Regular cardiac myocyte (primary cell): Measurements from ENCODE around the gene SNX19. TPM values are rescaled to one million over a fixed set of nuclear protein-coding genes. Genes with fewer than 3 reads are reported as not detected.

ENCODE experiments used
- total RNA-seq: library from RNA; depleted of rRNA; stranded (reverse); fragments of >200 nt; gene quantifications from 2 replicates; pipeline ENCODE4 v1.2.3, GENCODE V29; 2014

Gene SNX19, protein sequence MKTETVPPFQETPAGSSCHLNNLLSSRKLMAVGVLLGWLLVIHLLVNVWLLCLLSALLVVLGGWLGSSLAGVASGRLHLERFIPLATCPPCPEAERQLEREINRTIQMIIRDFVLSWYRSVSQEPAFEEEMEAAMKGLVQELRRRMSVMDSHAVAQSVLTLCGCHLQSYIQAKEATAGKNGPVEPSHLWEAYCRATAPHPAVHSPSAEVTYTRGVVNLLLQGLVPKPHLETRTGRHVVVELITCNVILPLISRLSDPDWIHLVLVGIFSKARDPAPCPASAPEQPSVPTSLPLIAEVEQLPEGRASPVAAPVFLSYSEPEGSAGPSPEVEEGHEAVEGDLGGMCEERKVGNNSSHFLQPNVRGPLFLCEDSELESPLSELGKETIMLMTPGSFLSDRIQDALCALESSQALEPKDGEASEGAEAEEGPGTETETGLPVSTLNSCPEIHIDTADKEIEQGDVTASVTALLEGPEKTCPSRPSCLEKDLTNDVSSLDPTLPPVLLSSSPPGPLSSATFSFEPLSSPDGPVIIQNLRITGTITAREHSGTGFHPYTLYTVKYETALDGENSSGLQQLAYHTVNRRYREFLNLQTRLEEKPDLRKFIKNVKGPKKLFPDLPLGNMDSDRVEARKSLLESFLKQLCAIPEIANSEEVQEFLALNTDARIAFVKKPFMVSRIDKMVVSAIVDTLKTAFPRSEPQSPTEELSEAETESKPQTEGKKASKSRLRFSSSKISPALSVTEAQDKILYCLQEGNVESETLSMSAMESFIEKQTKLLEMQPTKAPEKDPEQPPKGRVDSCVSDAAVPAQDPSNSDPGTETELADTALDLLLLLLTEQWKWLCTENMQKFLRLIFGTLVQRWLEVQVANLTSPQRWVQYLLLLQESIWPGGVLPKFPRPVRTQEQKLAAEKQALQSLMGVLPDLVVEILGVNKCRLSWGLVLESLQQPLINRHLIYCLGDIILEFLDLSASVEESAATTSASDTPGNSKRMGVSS
- total RNA-seq, result 71.3 and 84.3 TPM in 2 replicates

GRCh38 chr11:130916238-130916855 is at the start of gene SNX19:
Gene SNX19 (minus strand): TSS chr11:130916479. CDS start chr11:130915939, 540 bp downstream.

